Sigmoid colon (tissue), 7 donors: ENCODE measurements around the gene SLC16A3. TPM values are rescaled to one million over a fixed set of nuclear protein-coding genes. Genes with fewer than 3 reads are reported as not detected.
A peak's percentile ranks its signal among the peaks of the same experiment; 100 is the strongest.

Source experiments
- DNase-seq: peaks from one replicate; pipeline ENCODE4 v3.0.0-alpha.2; 2019
- H3K27ac ChIP-seq, 4 donors: fragments of 200-600 bp; sonication (generic); one replicate each; pipeline ENCODE4 v1.5.1; 2016 to 2019; ENCODE audit warnings: mild to moderate bottlenecking in 1 of 4
- H3K27me3 ChIP-seq, 3 donors: fragments of 200-600 bp; sonication (generic); one replicate each; pipeline ENCODE4 v1.5.1; 2019; ENCODE audit warnings: mild to moderate bottlenecking in 1 of 3
- H3K36me3 ChIP-seq, 4 donors: fragments of 200-600 bp; sonication (generic); one replicate each; pipeline ENCODE4 v1.5.1; 2016 to 2019
- H3K4me1 ChIP-seq, 4 donors: fragments of 200-600 bp; sonication (generic); one replicate each; pipeline ENCODE4 v1.5.1; 2017 to 2019
- H3K4me3 ChIP-seq, 4 donors: fragments of 200-600 bp; sonication (generic); one replicate each; pipeline ENCODE4 v1.5.1; 2017 to 2019; ENCODE audit warnings: mild to moderate bottlenecking in 2 of 4, moderate library complexity in 1 of 4
- H3K9me3 ChIP-seq, 4 donors: fragments of 200-600 bp in 3 of 4; sonication (generic) in 3 of 4; one replicate each; pipeline versions ENCODE4 v1.5.1 to v1.6.1; 2013 to 2019
- EP300 ChIP-seq, 4 donors: sonication (generic); formaldehyde crosslinking; IDR thresholded peaks; one replicate each; pipeline ENCODE4 v1.6.1; 2017; ENCODE audit warnings: antibody characterized with exemption in 4 of 4
- POLR2A ChIP-seq, 2 donors: fragments of 450-650 bp; IDR thresholded peaks; one replicate each; pipeline ENCODE4 v1.6.1; 2016; ENCODE audit warnings: antibody characterized with exemption in 2 of 2, mild to moderate bottlenecking in 2 of 2, moderate library complexity in 2 of 2
- POLR2AphosphoS5 ChIP-seq, 4 donors: sonication (generic); formaldehyde crosslinking; IDR thresholded peaks; one replicate each; pipeline ENCODE4 v1.6.1; 2017; ENCODE audit warnings: antibody characterized with exemption in 4 of 4
- WGBS, 2 donors: extraction: QIAGEN DNeasy Blood & Tissue Kit; methylation state at CpG; one replicate each; pipeline ENCODE4 v1.1.7; 2013; 5-methylcytosine and 5-hydroxymethylcytosine counted together
- intact Hi-C: fragments of 100-400 bp; cut with DNase I; formaldehyde crosslinking; loops from one replicate; pipeline ENCODE4 v1.15.1; 2023
- polyA plus RNA-seq, 3 donors: library from polyadenylated mRNA; stranded (reverse); fragments of 200-250 nt; gene quantifications; one replicate each; pipeline ENCODE4 v1.2.3, GENCODE V29; 2013
- total RNA-seq, 4 donors: library from RNA; depleted of rRNA; stranded (reverse); fragments of >200 nt; gene quantifications; one replicate each; pipeline ENCODE4 v1.1.0, GENCODE V29; 2016
- TF ChIP-seq, protein P1 (sequence below), 4 experiments: fragments of 450-650 bp in 3 of 4; fragments of 200-600 bp in 1 of 4; IDR thresholded peaks; one replicate each; pipeline ENCODE4 v1.5.1; 2016 to 2019; ENCODE audit warnings: antibody characterized with exemption in 4 of 4, mild to moderate bottlenecking in 3 of 4, moderate library complexity in 2 of 4
- donor health status: healthy with polysubstance abuse.
- donor health status: Bipolar disorder and iron deficiency.
- donor health status: healthy.

SLC16A3 gene
- total and polyA plus RNA-seq, 7 donors, result 9.6 to 140 (median 12.6) TPM

GRCh38 chr17:82214012-82214628 lies 14.7 kb upstream of the SLC16A3 start:
- TF ChIP-seq POLR2AphosphoS5 (IDR thresholded peaks at IDR 0.05) (no peak), EP300 (IDR thresholded peaks at IDR 0.05) (no peak), POLR2A (IDR thresholded peaks at IDR 0.05) (no peak)
- TF ChIP-seq, protein P1, sequence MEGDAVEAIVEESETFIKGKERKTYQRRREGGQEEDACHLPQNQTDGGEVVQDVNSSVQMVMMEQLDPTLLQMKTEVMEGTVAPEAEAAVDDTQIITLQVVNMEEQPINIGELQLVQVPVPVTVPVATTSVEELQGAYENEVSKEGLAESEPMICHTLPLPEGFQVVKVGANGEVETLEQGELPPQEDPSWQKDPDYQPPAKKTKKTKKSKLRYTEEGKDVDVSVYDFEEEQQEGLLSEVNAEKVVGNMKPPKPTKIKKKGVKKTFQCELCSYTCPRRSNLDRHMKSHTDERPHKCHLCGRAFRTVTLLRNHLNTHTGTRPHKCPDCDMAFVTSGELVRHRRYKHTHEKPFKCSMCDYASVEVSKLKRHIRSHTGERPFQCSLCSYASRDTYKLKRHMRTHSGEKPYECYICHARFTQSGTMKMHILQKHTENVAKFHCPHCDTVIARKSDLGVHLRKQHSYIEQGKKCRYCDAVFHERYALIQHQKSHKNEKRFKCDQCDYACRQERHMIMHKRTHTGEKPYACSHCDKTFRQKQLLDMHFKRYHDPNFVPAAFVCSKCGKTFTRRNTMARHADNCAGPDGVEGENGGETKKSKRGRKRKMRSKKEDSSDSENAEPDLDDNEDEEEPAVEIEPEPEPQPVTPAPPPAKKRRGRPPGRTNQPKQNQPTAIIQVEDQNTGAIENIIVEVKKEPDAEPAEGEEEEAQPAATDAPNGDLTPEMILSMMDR (IDR thresholded peaks at IDR 0.05), result no peak
- Histone ChIP-seq H3K27me3 (no peaks in the 10 kb centered on the region), H3K4me3 (no peak overlapping the region), H3K27ac (no peak overlapping the region), H3K36me3 (no peaks in the 10 kb centered on the region), H3K9me3 (no peaks in the 10 kb centered on the region), H3K4me1 (peaks cover 0 to 35% (median 18%) of the 10 kb centered on the region in 4 donors)
- 90% methylated on average over 11 of the region's 11 CpGs for WGBS, 2 donors
- DNase-seq, result no peak
- intact Hi-C loops, result no loop called here

- Histone ChIP-seq H3K4me1 (peaks cover 0 to 35% (median 18%) of the 10 kb centered on the region in 4 donors), H3K9me3 (no peaks in the 10 kb centered on the region), H3K4me3 (no peak overlapping the region), H3K27ac (peak overlapping the region in 2 of 4 donors; percentile 53 to 70), H3K36me3 (no peaks in the 10 kb centered on the region), H3K27me3 (no peaks in the 10 kb centered on the region)
- TF ChIP-seq, protein P1 (IDR thresholded peaks at IDR 0.05), result no peak
- TF ChIP-seq POLR2AphosphoS5 (IDR thresholded peaks at IDR 0.05) (no peak), POLR2A (IDR thresholded peaks at IDR 0.05) (no peak), EP300 (IDR thresholded peaks at IDR 0.05) (no peak)
- 73 to 82% methylated on average over 25 of the region's 25 CpGs for WGBS, 2 donors
- peak; percentile 65 for DNase-seq
- intact Hi-C loops, result no loop called here
Observed at GRCh38 chr17:82215095-82215971, 13.5 kb upstream of the SLC16A3 start.

GRCh38 chr17:82215972-82216300 lies 12.9 kb upstream of the SLC16A3 start:
- 86 to 91% methylated on average over 12 of the region's 12 CpGs for WGBS, 2 donors
- intact Hi-C loops, result no loop called here
- H3K4me3 ChIP-seq, result no peak overlapping the region
- no peaks in the 10 kb centered on the region for H3K27me3 ChIP-seq
- no peaks in the 10 kb centered on the region for H3K9me3 ChIP-seq
- no peak for DNase-seq
- TF ChIP-seq EP300 (IDR thresholded peaks at IDR 0.05) (no peak), POLR2AphosphoS5 (IDR thresholded peaks at IDR 0.05) (no peak), POLR2A (IDR thresholded peaks at IDR 0.05) (no peak)
- TF ChIP-seq, protein P1 (IDR thresholded peaks at IDR 0.05), result no peak
- peak overlapping the region in 3 of 4 donors; percentile 53 to 76 (median 70) for H3K27ac ChIP-seq
- H3K4me1 ChIP-seq, result peaks cover 0 to 35% (median 18%) of the 10 kb centered on the region in 4 donors
- no peaks in the 10 kb centered on the region for H3K36me3 ChIP-seq

DNA sequence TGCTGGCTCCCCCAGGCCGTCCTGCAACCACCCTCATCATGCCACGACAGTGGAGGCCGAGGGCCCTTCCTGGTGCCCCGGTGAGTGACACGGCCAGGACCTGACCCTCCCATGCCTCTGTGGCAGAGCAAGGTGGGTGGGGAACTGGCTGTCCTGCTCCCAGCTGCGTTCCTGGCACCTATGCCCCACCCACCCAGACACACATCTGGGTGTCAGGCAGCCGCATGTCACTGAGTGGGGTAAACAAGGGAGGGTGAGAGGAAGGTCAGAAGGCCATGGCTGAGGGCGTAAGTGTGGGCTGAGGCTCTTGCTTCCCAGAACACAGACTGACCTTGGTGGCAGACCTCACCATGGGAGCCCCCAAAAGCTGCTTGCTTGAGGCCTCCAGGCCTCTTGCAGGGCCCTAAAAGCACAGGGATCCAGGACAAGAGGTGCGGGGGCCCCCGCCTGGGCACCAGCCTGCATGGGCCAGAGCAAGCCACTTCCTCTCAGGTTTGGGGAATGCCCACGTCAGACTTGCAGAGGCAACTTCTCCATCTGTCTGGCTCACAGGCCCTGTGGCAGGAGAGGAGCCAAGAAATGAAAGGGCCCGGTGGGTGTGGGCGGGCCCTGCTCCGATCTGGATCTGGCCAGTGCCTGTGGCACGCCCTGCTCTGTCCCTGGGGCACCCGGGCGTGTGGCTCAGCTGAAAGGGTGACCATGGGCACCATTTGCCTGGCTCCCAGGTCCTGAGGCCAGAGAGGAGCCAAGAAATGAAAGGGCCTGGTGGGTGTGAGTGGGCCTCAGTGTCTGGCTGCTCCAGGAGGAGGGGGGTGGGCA lies 12.3 kb upstream of the SLC16A3 start:
- H3K36me3 ChIP-seq, result no peaks in the 10 kb centered on the region
- peak in 1 of 4 donors; percentile 26 for TF ChIP-seq POLR2AphosphoS5 (IDR thresholded peaks at IDR 0.05)
- TF ChIP-seq, protein P1 (IDR thresholded peaks at IDR 0.05), result no peak
- no peak for TF ChIP-seq EP300 (IDR thresholded peaks at IDR 0.05)
- intact Hi-C loops, result no loop called here
- peak overlapping the region; percentile 53 to 76 (median 62) for H3K27ac ChIP-seq
- H3K9me3 ChIP-seq, result no peaks in the 10 kb centered on the region
- DNase-seq, result peak; percentile 83
- H3K4me1 ChIP-seq, result peaks cover 0 to 34% (median 15%) of the 10 kb centered on the region in 4 donors
- no peaks in the 10 kb centered on the region for H3K27me3 ChIP-seq
- no peak overlapping the region for H3K4me3 ChIP-seq
- 13 to 29% methylated on average over 17 of the region's 17 CpGs for WGBS, 2 donors
